Measurements from ENCODE around the gene CAPN5.

Gene CAPN5

DNA sequence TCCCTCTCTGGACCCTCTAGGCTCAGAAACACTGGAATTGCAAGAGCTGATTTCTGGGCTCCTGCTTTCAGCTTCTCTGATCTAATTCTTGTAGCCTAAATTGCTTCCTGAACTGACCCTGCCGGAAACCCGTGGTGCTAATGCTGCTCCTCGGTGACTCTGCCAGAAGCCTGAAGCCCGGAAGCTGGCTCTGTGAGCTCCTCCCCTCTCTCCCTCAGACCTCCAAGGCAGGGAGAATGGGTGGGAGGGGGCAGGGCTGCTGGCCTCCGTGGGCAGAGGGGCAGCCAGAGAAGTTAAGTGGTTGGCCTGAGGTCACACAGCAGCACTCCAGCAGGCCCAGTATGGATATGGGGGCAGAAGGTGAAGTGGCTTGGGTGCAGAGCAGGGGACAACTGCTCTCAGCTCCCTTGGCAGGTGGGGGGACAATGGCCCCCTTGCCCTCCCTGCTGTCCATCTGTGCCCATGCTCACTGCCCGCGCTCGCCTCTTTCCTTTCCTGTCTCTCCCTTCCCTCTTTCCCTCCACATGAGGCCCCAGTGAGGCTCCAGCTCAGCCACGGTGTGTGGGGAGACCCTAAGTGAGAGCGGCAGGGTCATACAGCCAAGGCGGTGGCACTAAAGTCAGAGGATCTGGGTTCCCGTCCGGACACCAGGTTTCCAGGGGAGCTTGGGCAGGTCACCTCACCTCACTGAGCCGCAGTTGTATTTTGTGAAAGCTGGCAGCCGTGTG, 16.2 kb downstream of the CAPN5 start:
- Histone ChIP-seq H3K27me3 (ENCODE audit: insufficient read depth, low read depth) (no peaks in the 10 kb centered on the region), H2AFZ (ENCODE audit: low read depth) (no peak overlapping the region), H3K9ac (no peak overlapping the region), H3K4me3 (IDR thresholded peaks at IDR 0.05; ENCODE audit: insufficient read depth, low read depth, low read length) (no peak overlapping the region), H3K36me3 (ENCODE audit: insufficient read depth) (no peaks in the 10 kb centered on the region), H3K27ac (no peak overlapping the region), H4K20me1 (ENCODE audit: insufficient read depth) (no peaks in the 10 kb centered on the region), H3K4me1 (ENCODE audit: low read depth, poor library complexity, severe bottlenecking) (no peaks in the 10 kb centered on the region), H3K79me2 (ENCODE audit: insufficient read depth, low read depth) (no peaks in the 10 kb centered on the region), H3K4me2 (no peak overlapping the region)
- TF ChIP-seq CTCF (conservative IDR thresholded peaks at IDR 0.05; ENCODE audit: low read depth, low read length) = no peak

GRCh38 chr11:77083566-77084245, 16.9 kb downstream of the CAPN5 start:
- no peaks in the 10 kb centered on the region for H3K4me1 ChIP-seq (ENCODE audit: low read depth, poor library complexity, severe bottlenecking)

DNA sequence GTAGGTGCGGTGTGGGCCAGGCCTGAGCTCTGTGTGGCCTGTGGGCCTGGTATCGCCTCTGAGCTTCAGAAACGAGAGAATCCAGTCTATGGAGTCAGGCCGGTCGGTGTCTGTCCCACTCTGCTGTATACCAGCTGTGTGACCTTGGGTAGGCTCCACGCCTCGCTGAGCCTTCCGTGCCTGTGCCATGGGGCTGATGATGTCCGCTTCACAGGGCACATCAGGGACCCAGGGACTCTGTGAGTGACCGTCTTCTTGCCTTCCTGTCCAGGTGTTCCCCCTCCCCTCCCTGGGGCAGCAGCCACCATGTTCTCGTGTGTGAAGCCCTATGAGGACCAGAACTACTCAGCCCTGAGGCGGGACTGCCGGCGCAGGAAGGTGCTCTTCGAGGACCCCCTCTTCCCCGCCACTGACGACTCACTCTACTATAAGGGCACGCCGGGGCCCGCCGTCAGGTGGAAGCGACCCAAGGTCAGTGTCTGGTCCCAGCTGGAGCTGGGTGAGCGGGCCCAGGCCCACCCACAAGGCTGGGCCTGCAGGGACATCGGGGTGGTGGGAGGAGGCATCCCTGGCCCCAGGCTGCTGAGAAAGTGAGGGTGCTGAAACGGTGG, 17.9 kb downstream of the CAPN5 start:
- Histone ChIP-seq H3K4me2 (no peak overlapping the region), H3K9ac (no peak overlapping the region), H3K79me2 (ENCODE audit: insufficient read depth, low read depth) (no peaks in the 10 kb centered on the region), H3K27me3 (ENCODE audit: insufficient read depth, low read depth) (no peaks in the 10 kb centered on the region), H3K27ac (no peak overlapping the region), H3K4me3 (IDR thresholded peaks at IDR 0.05; ENCODE audit: insufficient read depth, low read depth, low read length) (no peak overlapping the region), H3K4me1 (ENCODE audit: low read depth, poor library complexity, severe bottlenecking) (peaks cover 4% of the 10 kb centered on the region), H2AFZ (ENCODE audit: low read depth) (no peak overlapping the region), H3K36me3 (ENCODE audit: insufficient read depth) (no peaks in the 10 kb centered on the region), H4K20me1 (ENCODE audit: insufficient read depth) (no peaks in the 10 kb centered on the region)
- no peak for TF ChIP-seq CTCF (conservative IDR thresholded peaks at IDR 0.05; ENCODE audit: low read depth, low read length)

More at GRCh38 chr11:77083566-77084245, 16.9 kb downstream of the CAPN5 start:
- H3K4me3 ChIP-seq (IDR thresholded peaks at IDR 0.05; ENCODE audit: insufficient read depth, low read depth, low read length) = no peak overlapping the region
- no peak overlapping the region for H3K27ac ChIP-seq
- no peaks in the 10 kb centered on the region for H3K27me3 ChIP-seq (ENCODE audit: insufficient read depth, low read depth)
- H3K36me3 ChIP-seq (ENCODE audit: insufficient read depth) = no peaks in the 10 kb centered on the region
- no peak overlapping the region for H2AFZ ChIP-seq (ENCODE audit: low read depth)
- no peak overlapping the region for H3K9ac ChIP-seq
- no peak for TF ChIP-seq CTCF (conservative IDR thresholded peaks at IDR 0.05; ENCODE audit: low read depth, low read length)
- no peaks in the 10 kb centered on the region for H4K20me1 ChIP-seq (ENCODE audit: insufficient read depth)
- H3K4me2 ChIP-seq = no peak overlapping the region
- H3K79me2 ChIP-seq (ENCODE audit: insufficient read depth, low read depth) = no peaks in the 10 kb centered on the region

DNA sequence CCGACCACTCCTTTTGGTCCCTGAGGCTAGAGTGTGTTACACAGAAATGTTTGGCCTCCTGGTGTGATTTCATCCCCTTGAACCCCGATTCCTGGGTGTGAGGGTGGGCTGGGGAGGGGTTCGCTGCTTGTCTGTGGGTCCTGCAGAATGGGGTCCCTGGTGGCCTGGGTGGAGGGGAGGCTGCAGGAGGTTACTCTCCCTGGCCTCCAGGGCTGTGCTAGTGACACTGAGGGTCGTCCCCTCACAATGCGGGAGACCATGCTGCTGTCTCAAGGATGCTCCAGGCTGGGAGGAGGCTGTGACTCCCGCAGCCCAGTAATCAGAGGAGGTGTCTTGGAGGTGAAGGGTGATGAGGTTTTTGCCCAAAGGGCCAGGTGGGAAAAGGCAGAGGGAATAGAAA, 18.9 kb downstream of the CAPN5 start:
- Histone ChIP-seq H3K4me1 (ENCODE audit: low read depth, poor library complexity, severe bottlenecking) (peaks cover 11% of the 10 kb centered on the region), H3K36me3 (ENCODE audit: insufficient read depth) (no peaks in the 10 kb centered on the region), H4K20me1 (ENCODE audit: insufficient read depth) (no peaks in the 10 kb centered on the region), H3K4me2 (no peak overlapping the region), H3K9ac (no peak overlapping the region), H3K79me2 (ENCODE audit: insufficient read depth, low read depth) (no peaks in the 10 kb centered on the region), H2AFZ (ENCODE audit: low read depth) (no peak overlapping the region), H3K27me3 (ENCODE audit: insufficient read depth, low read depth) (no peaks in the 10 kb centered on the region), H3K27ac (no peak overlapping the region), H3K4me3 (IDR thresholded peaks at IDR 0.05; ENCODE audit: insufficient read depth, low read depth, low read length) (no peak overlapping the region)
- TF ChIP-seq CTCF (conservative IDR thresholded peaks at IDR 0.05; ENCODE audit: low read depth, low read length) = no peak

Data from KMS-11 (cell line).